A549 treated with CpdA at 1 μM for 4 hours (cell line): ENCODE results near the gene LRRC3C. TPM values are rescaled to one million over a fixed set of nuclear protein-coding genes. Genes with fewer than 3 reads are reported as not detected.

Source experiments
- total RNA-seq: library from RNA; stranded (reverse); fragments of 200-300 nt; extraction: Qiagen RNA extraction; gene quantifications from 5 replicates; pipeline ENCODE4 v1.2.3, GENCODE V29; 2022; ENCODE audit warnings: low read depth

The LRRC3C gene, protein sequence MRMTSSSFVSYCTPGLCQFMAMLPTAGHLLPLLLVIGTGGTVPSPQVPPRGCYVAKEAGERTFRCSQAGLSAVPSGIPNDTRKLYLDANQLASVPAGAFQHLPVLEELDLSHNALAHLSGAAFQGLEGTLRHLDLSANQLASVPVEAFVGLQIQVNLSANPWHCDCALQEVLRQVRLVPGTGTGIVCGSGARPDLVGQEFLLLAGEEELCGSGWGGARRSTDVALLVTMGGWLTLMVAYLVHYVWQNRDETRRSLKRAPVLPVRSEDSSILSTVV
- total RNA-seq, result not detected in 5 replicates

DNA sequence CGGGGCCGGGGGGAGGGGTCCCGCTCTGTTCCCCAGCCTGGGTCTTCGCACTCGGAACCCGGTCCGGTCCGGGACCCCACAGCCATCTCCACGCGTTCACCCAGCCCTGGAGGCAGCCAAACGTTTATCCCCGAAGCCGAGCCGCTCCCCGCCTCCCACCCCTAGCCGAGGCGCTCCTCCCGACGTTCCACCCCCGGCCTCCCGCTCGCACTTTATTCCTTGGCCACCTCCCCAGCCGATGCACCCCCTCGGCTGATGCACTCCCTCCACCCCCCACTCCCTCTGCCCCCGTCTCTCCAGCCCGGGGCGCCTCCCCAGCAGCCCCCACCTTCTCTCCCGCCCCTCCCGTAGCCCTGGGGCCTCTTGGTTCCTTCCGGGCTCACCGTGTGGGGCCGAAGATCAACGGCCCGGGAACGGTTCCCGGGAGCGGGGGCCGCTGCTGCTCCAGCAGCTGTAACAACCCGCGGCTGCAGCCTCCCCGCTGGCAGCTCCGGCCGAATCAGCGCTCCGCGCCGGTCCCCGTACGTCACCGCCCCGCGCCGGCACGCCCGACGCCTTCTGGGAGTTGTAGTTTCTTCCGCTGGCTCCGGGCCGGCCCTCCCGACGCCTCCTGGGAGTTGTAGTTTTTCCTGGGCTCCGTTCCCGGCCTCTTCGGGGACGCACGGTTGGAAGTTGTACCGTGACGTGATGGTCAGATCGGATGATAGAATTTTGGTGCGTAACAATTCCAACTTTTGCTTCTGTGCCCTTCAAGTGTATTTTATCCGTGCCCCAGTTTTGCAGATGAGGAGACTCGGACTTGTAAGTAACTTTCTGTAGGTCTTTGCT, at the start of gene LRRC3C, which contains the start of gene ORMDL3:
Gene LRRC3C (plus strand): TSS at position 632 of the 828 bp plus-strand sequence. CDS start 13,792 bp downstream, outside the sequence.
Gene ORMDL3 (minus strand): TSS at position 501 of the 828 bp plus-strand sequence. CDS start 3,398 bp downstream, outside the sequence.

DNA sequence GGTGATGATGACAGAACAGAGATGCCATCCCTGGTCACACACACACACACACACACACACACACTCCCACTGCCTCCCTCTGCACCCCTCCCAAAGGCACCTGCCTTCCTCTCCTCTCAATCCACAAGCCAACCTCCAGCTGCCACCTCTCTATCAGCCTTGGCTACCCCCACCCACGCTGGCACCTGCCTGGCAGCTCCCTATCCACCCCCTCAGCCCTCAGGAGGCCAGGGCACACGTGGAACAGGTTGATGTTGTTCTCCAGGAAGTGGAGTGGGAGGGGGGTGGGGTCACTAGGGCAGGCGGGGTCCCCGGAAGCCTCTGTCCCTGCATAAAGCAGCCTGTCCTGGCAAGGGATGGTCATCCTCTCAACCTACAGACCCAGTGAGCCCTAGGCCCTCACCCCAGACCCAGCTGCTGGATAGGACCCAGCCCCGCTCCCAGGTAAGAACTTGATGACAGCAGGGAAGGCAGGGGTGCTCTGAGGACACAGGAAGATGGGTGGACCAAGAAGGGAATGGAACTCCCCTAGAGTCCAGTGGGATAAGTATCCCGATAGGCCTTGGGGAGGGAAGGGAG, 35.2 kb downstream of the LRRC3C start, which contains the start of gene GSDMA:
Gene GSDMA (plus strand): TSS at position 363 of the 579 bp plus-strand sequence. CDS start 2,684 bp downstream, outside the sequence.

DNA sequence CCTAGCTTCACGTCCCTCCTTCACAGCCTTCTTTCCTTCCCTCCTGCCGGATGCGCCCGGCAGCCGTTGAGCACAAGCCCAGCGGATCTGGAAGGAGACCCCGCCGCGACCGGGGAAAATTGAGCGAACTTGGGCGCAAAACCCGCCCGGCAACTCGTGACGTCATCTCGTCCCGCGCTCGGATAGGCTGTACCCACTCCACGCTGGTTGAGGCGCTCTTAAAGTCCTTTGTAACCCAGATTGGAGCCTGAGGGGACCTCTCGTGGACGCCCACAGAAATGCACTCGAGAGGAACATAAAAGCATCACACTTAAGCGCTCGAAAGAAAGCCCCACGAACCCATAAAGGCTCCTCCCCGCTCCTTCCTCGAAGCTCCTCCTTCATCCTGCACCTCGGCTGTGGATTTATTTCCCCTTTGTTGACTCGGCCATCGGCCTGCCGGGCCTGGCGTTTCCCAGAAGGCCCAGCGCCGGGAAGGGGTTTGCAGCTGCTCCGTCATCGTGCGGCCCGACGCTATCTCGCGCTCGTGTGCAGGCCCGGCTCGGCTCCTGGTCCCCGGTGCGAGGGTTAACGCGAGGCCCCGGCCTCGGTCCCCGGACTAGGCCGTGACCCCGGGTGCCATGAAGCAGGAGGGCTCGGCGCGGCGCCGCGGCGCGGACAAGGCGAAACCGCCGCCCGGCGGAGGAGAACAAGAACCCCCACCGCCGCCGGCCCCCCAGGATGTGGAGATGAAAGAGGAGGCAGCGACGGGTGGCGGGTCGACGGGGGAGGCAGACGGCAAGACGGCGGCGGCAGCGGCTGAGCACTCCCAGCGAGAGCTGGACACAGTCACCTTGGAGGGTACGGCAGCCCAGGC, 53.0 kb downstream of the LRRC3C start, which contains the start of gene PSMD3:
Gene PSMD3 (plus strand): TSS at position 457 of the 856 bp plus-strand sequence. CDS start 164 bp downstream, at position 621.

Other genes starting within 250 kb of the LRRC3C start
- 6.7 to 8.9 TPM (median 7.8 TPM) in 5 replicates for gene PGAP3, start 239.7 kb upstream of the LRRC3C start, total RNA-seq
- gene ERBB2, start 227.7 kb upstream of the LRRC3C start, total RNA-seq, result 28.0 to 38.1 TPM (median 32.9 TPM) in 5 replicates
- gene MIEN1, start 197.2 kb upstream of the LRRC3C start, total RNA-seq, result 89.4 to 104 TPM (median 92.7 TPM) in 5 replicates
- 4.1 to 7.6 TPM (median 6.6 TPM) in 5 replicates for gene GRB7, start 189.8 kb upstream of the LRRC3C start, total RNA-seq
- gene IKZF3, start 63.4 kb upstream of the LRRC3C start, total RNA-seq, result not detected in 5 replicates
- not detected in 5 replicates for gene ZPBP2, start 59.5 kb upstream of the LRRC3C start, total RNA-seq
- gene GSDMB, start 9.1 kb upstream of the LRRC3C start, total RNA-seq, result 2.5 to 3.6 TPM (median 2.9 TPM) in 5 replicates
- 36.9 to 44.8 TPM (median 42.1 TPM) in 5 replicates for gene ORMDL3, start 131 bp upstream of the LRRC3C start, total RNA-seq
- not detected in 5 replicates for gene GSDMA, start 35.3 kb downstream of the LRRC3C start, total RNA-seq
- 145 to 182 TPM (median 173 TPM) in 5 replicates for gene PSMD3, start 53.1 kb downstream of the LRRC3C start, total RNA-seq
- gene CSF3, start 87.7 kb downstream of the LRRC3C start, total RNA-seq, result 0.26 TPM in 1 of 5 replicates, not detected in the others
- 49.0 to 56.0 TPM (median 50.6 TPM) in 5 replicates for gene MED24, start 126.7 kb downstream of the LRRC3C start, total RNA-seq
- 13.4 to 16.5 TPM (median 15.2 TPM) in 5 replicates for gene THRA, start 135.2 kb downstream of the LRRC3C start, total RNA-seq
- gene NR1D1, start 172.9 kb downstream of the LRRC3C start, total RNA-seq, result 9.2 to 11.3 TPM (median 10.8 TPM) in 5 replicates
- 58.1 to 67.6 TPM (median 61.3 TPM) in 5 replicates for gene MSL1, start 194.2 kb downstream of the LRRC3C start, total RNA-seq
- 44.2 to 47.1 TPM (median 47.0 TPM) in 5 replicates for gene CASC3, start 212.8 kb downstream of the LRRC3C start, total RNA-seq
- 2.3 to 3.3 TPM (median 2.6 TPM) in 5 replicates for gene RAPGEFL1, start 249.7 kb downstream of the LRRC3C start, total RNA-seq